ENCODE data around the gene KIF1A. TPM values are rescaled to one million over a fixed set of nuclear protein-coding genes. Genes with fewer than 3 reads are reported as not detected.

The KIF1A gene
- total and polyA plus RNA-seq, 2 of the 13 experiments (the other 11 are each of a cell fraction or from before 2014, with no cell fraction given), result 0.01 TPM; not detected in 1

DNA sequence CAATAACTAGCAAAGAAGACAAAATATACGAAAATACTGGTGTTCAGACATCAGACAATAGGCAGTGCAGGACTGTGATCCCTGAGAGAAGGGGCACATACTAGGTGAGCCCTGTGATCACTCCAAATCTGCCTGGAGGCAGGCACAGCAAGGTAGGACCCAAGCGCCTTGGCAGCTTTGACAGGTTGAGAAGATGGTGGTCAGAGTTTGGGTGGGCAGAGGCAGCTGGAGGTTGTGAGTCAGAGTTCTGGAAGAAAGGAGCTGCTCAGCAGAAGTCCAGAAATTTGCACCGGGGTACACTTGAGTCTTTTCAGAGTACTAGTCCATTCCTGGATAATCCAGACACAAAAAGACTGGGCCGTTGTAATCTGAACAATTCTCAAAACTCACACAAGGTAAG lies 14.0 kb downstream of the KIF1A start:
- ChIA-PET POLR2A (no interaction called here), CTCF (ENCODE audit: low intra/inter-chr PET ratio, low total read pairs) (no interaction called here)
- Histone ChIP-seq H3K4me2 (ENCODE audit: low read depth, low read length) (no peak overlapping the region), H3K4me3 (replicated peaks in 1 of 3; ENCODE audit: insufficient read depth in 1 of 3, low read depth in 2 of 3, low read length in 3 of 3) (no peak overlapping the region), H3K9me3 (ENCODE audit: low read length) (no peaks in the 10 kb centered on the region), H3K36me3 (replicated peaks in 1 of 2; ENCODE audit: control insufficient read depth in 1 of 2, insufficient read depth in 2 of 2, low read length in 2 of 2) (no peaks in the 10 kb centered on the region), H4K20me1 (ENCODE audit: insufficient read depth, low read length) (no peaks in the 10 kb centered on the region), H3K79me2 (ENCODE audit: insufficient read depth, low read length) (no peaks in the 10 kb centered on the region), H3K27ac (ENCODE audit: extremely low read length, insufficient read depth, low read length) (no peak overlapping the region), H2AFZ (ENCODE audit: low read length) (no peak overlapping the region), H3K9ac (ENCODE audit: insufficient read depth, low read depth, low read length) (no peak overlapping the region), H3K27me3 (ENCODE audit: control insufficient read depth in 1 of 2, insufficient read depth in 2 of 2, low read length in 2 of 2) (peaks cover 2 to 46% of the 10 kb centered on the region in 2 experiments; a peak in 4 of 5 replicates), H3K4me1 (ENCODE audit: insufficient read depth, low read length) (no peaks in the 10 kb centered on the region)
- intact Hi-C loops (cut with micrococcal nuclease; ENCODE audit: unreplicated experiment) (no loop called here), in situ Hi-C loops (cut with HindIII; ENCODE audit: extremely low pct_ligation_motif_present, low pct_unique_long_range_greater_than_20kb) (no loop called here)
- no peak for ATAC-seq
- no TSS peak for BruUV-seq (replicated peaks)
- WGBS (ENCODE audit: low lambda C conversion rate), result 8% methylated on average over 4 of the region's 4 CpGs
- TF ChIP-seq ZNF567 (CRISPR knock-in tag; IDR thresholded peaks at IDR 0.05; ENCODE audit: borderline replicate concordance) (no peak), ZNF460 (CRISPR knock-in tag; IDR thresholded peaks at IDR 0.05; ENCODE audit: borderline replicate concordance) (no peak), ZFP1 (CRISPR knock-in tag; IDR thresholded peaks at IDR 0.05) (no peak), TCF12 (IDR thresholded peaks at IDR 0.05) (no peak), TCF12 (CRISPR knock-in tag; IDR thresholded peaks at IDR 0.05) (no peak), FOXC1 (CRISPR knock-in tag; IDR thresholded peaks at IDR 0.05; ENCODE audit: borderline replicate concordance) (no peak), SIX4 (CRISPR knock-in tag; IDR thresholded peaks at IDR 0.05) (no peak), SRSF1 (optimal IDR thresholded peaks at IDR 0.05; ENCODE audit: low read depth, low read length) (no peak), FLYWCH1 (CRISPR knock-in tag; IDR thresholded peaks at IDR 0.05) (no peak)
- no peak for FAIRE-seq
- no peak for DNase-seq (ENCODE audit: low spot score)

DNA sequence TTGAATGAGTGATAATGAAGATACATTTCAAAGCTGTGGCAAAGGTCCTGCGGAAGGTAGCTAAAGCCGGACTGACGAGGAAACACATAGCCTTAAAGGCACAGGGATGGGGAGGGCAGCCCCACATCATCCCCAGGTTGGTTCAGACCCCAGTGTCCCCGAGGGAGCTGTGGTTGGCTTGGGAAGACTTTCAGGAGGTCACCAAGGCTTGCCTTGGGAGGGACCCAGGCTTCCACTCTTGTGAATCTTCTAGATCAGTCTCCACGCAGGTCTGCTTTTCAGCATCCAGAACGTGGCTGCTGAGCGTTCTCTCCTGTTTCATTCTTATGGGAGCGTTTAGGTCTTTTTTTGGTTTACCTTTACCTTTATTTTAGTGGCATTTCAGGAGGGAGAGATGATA lies 16.8 kb downstream of the KIF1A start:
- Histone ChIP-seq H3K4me3 (replicated peaks in 1 of 3; ENCODE audit: insufficient read depth in 1 of 3, low read depth in 2 of 3, low read length in 3 of 3) (no peak overlapping the region), H3K9ac (ENCODE audit: insufficient read depth, low read depth, low read length) (no peak overlapping the region), H3K27ac (ENCODE audit: extremely low read length, insufficient read depth, low read length) (no peak overlapping the region), H3K27me3 (ENCODE audit: control insufficient read depth in 1 of 2, insufficient read depth in 2 of 2, low read length in 2 of 2) (peaks cover 6 to 62% of the 10 kb centered on the region in 2 experiments; a peak in 4 of 5 replicates), H3K36me3 (replicated peaks in 1 of 2; ENCODE audit: control insufficient read depth in 1 of 2, insufficient read depth in 2 of 2, low read length in 2 of 2) (no peaks in the 10 kb centered on the region), H2AFZ (ENCODE audit: low read length) (no peak overlapping the region), H3K4me1 (ENCODE audit: insufficient read depth, low read length) (no peaks in the 10 kb centered on the region), H4K20me1 (ENCODE audit: insufficient read depth, low read length) (no peaks in the 10 kb centered on the region), H3K9me3 (ENCODE audit: low read length) (no peaks in the 10 kb centered on the region), H3K79me2 (ENCODE audit: insufficient read depth, low read length) (no peaks in the 10 kb centered on the region), H3K4me2 (ENCODE audit: low read depth, low read length) (no peak overlapping the region)
- ChIA-PET CTCF (ENCODE audit: low intra/inter-chr PET ratio, low total read pairs) (no interaction called here), POLR2A (no interaction called here)
- in situ Hi-C loops (cut with HindIII; ENCODE audit: extremely low pct_ligation_motif_present, low pct_unique_long_range_greater_than_20kb), result no loop called here
- BruUV-seq (replicated peaks), result no TSS peak
- no peak for DNase-seq (ENCODE audit: low spot score)
- WGBS (ENCODE audit: low lambda C conversion rate), result 12% methylated on average over 8 of the region's 8 CpGs
- FAIRE-seq, result no peak
- ATAC-seq, result no peak
- intact Hi-C loops (cut with micrococcal nuclease; ENCODE audit: unreplicated experiment), result loop anchor here (2.0 kb wide), 1 partner anchor 78 kb away; no protein-coding TSS in a partner anchor
- TF ChIP-seq HOXA3 (CRISPR knock-in tag; IDR thresholded peaks at IDR 0.05) (no peak), SMARCC2 (IDR thresholded peaks at IDR 0.05) (no peak), ZNF879 (CRISPR knock-in tag; IDR thresholded peaks at IDR 0.05) (no peak), ZNF205 (CRISPR knock-in tag; IDR thresholded peaks at IDR 0.05) (no peak), ZC3H13 (CRISPR knock-in tag; IDR thresholded peaks at IDR 0.05) (no peak), ZFP36L2 (CRISPR knock-in tag; IDR thresholded peaks at IDR 0.05) (no peak), FOXP1 (IDR thresholded peaks at IDR 0.05) (no peak), FOXP1 (CRISPR knock-in tag; IDR thresholded peaks at IDR 0.05) (no peak), SP4 (CRISPR knock-in tag; IDR thresholded peaks at IDR 0.05) (no peak)
- TF ChIP-seq, protein P1, sequence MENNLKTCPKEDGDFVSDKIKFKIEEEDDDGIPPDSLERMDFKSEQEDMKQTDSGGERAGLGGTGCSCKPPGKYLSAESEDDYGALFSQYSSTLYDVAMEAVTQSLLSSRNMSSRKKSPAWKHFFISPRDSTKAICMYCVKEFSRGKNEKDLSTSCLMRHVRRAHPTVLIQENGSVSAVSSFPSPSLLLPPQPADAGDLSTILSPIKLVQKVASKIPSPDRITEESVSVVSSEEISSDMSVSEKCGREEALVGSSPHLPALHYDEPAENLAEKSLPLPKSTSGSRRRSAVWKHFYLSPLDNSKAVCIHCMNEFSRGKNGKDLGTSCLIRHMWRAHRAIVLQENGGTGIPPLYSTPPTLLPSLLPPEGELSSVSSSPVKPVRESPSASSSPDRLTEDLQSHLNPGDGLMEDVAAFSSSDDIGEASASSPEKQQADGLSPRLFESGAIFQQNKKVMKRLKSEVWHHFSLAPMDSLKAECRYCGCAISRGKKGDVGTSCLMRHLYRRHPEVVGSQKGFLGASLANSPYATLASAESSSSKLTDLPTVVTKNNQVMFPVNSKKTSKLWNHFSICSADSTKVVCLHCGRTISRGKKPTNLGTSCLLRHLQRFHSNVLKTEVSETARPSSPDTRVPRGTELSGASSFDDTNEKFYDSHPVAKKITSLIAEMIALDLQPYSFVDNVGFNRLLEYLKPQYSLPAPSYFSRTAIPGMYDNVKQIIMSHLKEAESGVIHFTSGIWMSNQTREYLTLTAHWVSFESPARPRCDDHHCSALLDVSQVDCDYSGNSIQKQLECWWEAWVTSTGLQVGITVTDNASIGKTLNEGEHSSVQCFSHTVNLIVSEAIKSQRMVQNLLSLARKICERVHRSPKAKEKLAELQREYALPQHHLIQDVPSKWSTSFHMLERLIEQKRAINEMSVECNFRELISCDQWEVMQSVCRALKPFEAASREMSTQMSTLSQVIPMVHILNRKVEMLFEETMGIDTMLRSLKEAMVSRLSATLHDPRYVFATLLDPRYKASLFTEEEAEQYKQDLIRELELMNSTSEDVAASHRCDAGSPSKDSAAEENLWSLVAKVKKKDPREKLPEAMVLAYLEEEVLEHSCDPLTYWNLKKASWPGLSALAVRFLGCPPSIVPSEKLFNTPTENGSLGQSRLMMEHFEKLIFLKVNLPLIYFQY (CRISPR knock-in tag; IDR thresholded peaks at IDR 0.05; ENCODE audit: borderline replicate concordance), result no peak
